ENCODE results near the gene TSGA10IP. TPM values are rescaled to one million over a fixed set of nuclear protein-coding genes. Genes with fewer than 3 reads are reported as not detected.
A peak's percentile ranks its signal among the peaks of the same experiment; 100 is the strongest.

The TSGA10IP gene
- 0.68 TPM for total RNA-seq

DNA sequence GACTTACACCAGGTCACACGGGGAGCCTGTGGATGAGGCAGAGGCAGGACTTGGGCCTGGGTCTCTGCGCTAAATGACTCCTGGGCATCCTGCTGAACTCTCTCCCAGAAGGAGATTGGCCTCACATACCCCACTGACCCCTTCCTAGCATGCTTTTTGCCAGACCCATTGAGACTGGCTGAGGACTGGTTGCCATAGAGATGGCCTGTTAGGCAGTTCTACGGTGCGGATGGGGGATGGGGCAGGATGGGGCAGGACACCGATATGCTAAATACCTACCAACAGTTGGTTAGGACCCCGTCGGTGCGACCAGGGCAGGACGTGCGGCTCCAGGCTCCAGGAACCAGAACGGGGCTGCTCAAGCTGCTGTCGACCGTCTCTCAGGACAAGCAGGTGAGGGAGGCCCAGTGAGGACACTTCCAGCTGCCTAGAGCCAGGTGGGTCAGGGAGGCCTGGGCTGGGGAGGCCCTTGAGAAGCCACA is at the start of gene TSGA10IP:
Gene TSGA10IP, plus strand, starts transcription at position 51 of the 482 bp plus-strand sequence. Its CDS starts 196 bp downstream, at position 247.
- no peak for DNase-seq (ENCODE audit: low spot score)

DNA sequence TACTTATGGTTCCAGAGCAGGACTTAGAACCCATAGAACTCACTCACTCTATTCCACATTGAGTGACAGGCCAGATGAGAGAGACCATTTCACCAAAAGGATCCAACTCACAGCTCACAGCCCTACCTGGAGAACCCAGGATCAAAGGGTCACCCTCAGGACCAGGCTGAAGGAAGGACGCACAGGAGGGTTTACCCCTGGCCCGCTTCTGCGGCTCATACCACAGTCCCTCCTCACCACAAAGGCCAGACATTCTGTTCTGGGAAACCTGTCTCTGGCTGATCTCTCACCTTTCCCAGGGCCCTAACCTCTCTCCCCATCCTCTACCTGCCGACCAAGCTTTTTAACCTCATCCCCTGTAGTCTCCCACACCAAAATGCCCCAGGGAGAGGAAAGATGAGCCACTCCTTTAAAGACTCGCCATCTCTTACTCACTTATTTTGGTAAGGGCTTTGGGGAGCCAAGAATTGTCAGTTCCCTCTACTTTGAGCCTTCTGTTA is 49.7 kb upstream of the TSGA10IP start:
- DNase-seq (ENCODE audit: low spot score): no peak

GRCh38 chr11:65896034-65896999 is 49.0 kb upstream of the TSGA10IP start:
- no peak for DNase-seq (ENCODE audit: low spot score)

- DNase-seq (ENCODE audit: low spot score): no peak
Measured at GRCh38 chr11:65897020-65897471, 48.2 kb upstream of the TSGA10IP start.

- DNase-seq (ENCODE audit: low spot score): no peak
Measured at GRCh38 chr11:65898656-65899355, 46.5 kb upstream of the TSGA10IP start.

DNA sequence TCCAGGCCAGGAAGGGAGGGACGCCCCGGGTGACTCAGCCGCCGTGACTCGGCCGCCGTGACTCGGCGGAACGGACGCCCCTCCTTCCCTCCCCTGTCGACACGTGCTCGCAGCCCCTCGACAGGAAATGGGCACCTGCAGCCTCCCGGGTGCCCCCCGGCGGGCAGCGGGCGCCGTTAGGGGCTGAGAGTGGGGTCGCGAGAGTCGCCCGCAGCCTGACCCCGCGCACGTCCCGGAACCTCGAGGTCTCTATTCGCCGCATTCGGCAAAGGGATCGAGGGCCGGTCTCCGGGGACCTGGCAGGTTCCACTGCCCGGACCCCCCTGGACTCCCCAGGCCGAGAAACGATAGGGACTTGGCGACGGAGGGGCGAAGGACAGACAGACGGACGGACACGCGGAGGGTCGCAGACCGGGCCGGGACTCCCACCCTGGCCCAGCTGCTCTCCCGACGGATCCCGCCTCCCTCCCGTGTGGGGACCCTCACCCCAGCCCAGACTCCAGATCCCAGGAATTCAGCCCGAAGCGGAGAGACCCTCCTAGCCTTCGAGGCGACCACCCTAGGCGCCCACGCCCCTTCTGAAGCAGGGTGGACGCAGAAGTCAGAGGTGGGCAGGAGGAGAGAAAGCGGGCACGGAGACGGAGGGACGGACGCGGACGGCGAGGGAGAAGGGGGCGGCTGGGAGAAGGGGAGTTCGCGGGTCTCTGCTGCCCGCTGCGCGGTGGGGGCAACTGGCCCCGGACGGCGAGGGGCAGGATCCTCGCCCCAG is 45.7 kb upstream of the TSGA10IP start:
- no peak for DNase-seq (ENCODE audit: low spot score)

DNA sequence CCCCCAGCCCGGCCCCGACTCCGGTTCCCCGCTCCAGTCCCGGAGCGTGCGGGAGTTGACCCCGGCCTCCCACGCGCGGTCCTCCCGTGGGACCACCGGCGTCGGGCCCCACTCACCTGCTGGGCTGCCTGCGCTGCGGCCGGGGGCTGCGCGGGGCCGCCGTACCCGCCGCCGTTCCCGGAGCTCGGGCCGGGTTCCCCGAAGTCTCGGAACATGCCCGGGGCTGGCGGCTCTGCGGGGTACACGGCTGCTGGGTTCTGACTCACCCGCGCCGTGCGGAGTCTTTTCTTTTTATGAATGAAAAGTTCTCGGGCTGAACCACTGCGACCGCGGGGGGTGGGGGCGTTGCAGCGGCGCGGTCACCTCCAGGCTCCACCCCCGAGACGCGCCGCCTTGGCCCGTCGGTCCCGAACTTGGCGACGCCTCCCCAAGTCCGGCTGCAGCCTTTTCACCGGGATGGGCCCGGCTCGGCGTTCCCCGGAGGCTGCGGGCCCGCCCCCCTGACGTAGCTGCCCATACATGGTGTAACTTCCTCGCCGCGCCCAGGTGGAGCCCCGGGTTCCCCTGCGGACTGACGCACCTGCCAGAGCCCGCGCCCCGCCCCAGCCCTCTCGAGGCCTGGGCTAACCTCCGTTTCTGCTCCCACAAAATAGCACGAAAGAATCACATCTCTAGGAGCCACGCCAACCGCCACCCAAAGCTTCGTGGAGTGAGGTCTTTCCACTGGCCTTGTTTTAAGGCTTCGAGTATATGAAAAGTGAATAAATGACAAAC is 45.0 kb upstream of the TSGA10IP start, which contains the start of gene FOSL1:
Gene FOSL1, minus strand, starts transcription at position 264 of the 774 bp plus-strand sequence. Its CDS starts 49 bp downstream, at position 215.
- peak; percentile 87 for DNase-seq (ENCODE audit: low spot score)

DNA sequence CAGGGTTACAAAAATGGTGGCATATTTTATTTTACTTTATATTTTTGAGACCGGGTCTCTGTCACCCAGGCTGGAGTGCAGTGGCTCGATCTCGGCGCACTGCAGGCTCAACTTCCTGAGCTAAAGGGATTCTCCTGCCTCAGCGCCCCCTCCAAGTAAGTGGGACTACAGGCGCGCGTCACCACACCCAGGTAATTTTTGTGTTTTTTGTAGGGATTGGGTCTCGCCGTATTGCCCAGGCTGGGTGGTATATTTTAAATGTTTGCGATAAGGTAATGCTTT is 44.4 kb upstream of the TSGA10IP start:
- DNase-seq (ENCODE audit: low spot score): no peak

DNA sequence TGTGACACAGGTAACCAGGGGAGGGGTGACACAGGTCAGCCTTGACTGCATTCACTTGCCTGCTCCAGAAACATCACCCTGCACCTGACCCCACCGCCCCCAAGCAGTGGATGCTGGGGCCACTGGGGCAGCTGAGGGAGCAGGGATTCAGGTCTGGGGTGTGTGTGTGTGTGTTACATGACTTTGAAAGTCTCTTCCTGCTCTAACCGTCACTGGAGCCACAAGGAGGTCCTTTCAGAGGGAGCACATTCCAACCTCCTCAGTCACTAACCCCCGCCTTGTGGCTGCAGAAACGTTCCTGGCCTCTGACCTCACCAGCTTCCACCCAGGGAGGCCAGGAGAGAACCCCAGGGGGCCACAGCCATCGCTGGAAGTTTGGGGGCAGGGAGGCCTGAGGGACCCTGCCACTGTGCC is 42.2 kb upstream of the TSGA10IP start:
- no peak for DNase-seq (ENCODE audit: low spot score)

DNA sequence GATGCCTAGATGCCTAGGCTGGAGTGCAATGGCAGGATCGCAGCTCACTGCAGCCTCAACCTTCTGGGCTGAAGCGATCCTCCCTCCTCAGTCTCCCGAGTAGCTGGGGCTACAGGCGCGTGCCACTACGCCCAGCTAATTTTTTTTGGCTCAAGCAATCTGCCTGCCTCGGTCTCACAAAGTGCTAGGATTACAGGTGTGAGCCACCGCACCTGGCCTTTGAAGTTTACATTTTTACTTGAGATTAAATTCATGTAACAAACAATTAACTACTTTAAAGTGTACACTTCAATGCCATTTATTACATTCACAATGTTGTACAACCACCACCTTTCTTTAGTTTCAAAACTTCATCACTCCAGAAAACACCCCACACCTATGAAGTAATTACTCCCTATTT is 41.6 kb upstream of the TSGA10IP start:
- no peak for DNase-seq (ENCODE audit: low spot score)

GRCh38 chr11:65906602-65907001 is 38.7 kb upstream of the TSGA10IP start:
- no peak for DNase-seq (ENCODE audit: low spot score)

DNA sequence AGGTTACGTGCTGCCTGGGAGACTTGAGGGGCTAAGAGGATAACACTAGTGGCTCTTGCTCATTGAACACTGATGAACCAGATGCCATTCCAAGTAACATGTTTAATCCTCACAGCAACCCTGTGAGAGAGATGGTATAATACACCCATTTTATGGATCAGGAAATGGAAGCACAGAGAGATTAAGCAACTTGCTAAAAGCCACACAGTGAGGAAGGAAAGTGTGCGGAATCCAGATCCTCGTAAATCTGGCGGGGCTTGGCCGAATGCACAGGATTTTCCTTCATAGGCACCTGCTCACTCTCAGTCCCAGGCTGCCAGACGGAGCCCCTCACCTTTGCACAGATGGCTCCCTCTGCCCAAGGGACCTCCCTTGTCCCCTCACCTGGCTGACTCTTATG is 37.4 kb upstream of the TSGA10IP start:
- no peak for DNase-seq (ENCODE audit: low spot score)

DNA sequence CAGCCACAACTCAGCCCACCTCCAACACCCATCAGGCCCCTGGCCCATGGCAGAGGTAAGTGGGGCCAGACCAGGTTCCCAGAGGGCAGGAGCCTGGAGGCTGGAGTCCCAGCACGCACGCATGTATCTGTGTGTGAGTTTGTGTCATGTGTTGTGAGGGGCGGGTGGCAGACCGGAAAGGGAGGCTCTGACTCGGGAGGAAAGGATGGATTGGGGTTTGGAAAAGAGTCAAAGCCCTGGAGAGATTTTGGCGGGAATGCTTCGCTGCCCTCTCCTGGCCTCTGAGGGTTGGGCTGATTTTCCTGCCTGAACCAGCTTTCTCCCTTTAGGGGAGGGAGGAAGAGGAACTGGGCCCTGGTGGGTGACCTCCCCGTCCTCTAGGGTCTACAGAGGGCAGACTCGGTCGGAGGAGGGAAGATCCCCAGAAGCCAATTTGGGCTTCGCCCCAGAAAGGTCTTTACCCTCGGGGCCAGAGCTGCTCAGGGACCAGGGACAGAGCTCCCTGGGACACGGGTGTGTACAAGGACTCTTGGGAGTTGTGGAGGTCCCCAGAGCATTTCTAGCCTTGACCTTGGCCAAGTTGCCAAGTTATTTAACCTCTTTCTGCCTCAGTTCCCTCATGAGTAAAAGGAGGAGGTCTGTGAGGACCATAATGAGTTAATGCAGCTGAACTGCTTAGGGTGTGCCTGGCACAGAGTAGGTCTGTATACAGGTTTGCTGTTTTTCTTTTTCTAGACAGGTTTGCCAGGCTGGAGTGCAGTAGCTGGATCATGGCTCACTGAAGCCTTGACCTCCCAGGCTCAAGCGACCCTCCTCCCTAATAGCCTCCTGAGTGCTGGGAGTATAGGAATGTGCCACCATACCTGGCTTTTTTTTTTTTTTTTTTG is 33.4 kb upstream of the TSGA10IP start:
- DNase-seq (ENCODE audit: low spot score): peak; percentile 73

- no peak for DNase-seq (ENCODE audit: low spot score)
Measured at GRCh38 chr11:65912845-65913244, 32.4 kb upstream of the TSGA10IP start.

- no peak for DNase-seq (ENCODE audit: low spot score)
Measured at GRCh38 chr11:65915101-65915820, 30.0 kb upstream of the TSGA10IP start.

DNA sequence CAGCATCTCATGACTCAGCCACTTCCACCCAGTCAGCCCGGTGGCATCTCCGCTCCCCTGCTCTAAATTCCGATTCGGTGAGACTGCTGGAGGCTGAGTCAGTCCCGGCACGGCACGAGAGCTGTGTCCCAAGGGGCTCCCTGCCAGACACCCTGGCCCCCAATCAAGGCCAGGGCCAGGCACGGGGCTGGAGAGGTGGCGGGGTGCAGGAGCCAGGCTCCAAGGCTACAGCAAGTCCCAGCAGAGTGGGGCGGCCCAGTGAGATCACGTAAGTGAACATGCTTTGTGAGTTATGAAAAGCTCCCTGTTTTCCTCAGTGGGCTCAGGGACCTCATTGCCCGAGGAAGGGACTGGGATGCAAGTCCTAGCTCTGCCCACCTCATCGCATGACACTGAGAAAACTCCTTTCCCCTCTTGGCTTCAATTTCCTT is 29.4 kb upstream of the TSGA10IP start:
- peak; percentile 89 for DNase-seq (ENCODE audit: low spot score)

DNA sequence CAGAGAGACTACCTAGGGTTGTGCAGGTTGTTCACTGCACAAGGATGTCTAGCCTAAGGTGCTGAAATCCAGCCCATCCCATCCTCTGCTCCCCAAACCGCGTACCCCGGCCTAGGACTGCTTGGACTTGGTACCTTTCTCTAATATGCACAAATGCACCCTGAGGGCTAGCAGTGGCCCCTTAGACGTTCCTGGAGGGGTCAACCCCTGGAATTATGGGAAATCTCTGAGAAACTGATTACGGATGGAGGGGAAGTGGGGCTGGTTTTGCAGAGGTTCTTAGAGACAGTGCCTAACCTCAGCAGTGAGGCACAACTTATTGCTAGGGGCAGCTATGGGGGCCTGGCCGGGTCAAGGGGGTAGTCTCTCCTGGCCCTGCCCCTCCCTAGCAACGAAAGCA is 28.9 kb upstream of the TSGA10IP start:
- no peak for DNase-seq (ENCODE audit: low spot score)

- DNase-seq (ENCODE audit: low spot score): no peak
Measured at GRCh38 chr11:65917077-65917433, 28.2 kb upstream of the TSGA10IP start.

All from ureter (tissue), 1 donor.